ENCODE data around the gene FIBCD1. TPM values are rescaled to one million over a fixed set of nuclear protein-coding genes. Genes with fewer than 3 reads are reported as not detected.

Gene FIBCD1
- total and polyA plus RNA-seq, 8 donors: 0.64 to 11.4 (median 1.6) TPM

DNA sequence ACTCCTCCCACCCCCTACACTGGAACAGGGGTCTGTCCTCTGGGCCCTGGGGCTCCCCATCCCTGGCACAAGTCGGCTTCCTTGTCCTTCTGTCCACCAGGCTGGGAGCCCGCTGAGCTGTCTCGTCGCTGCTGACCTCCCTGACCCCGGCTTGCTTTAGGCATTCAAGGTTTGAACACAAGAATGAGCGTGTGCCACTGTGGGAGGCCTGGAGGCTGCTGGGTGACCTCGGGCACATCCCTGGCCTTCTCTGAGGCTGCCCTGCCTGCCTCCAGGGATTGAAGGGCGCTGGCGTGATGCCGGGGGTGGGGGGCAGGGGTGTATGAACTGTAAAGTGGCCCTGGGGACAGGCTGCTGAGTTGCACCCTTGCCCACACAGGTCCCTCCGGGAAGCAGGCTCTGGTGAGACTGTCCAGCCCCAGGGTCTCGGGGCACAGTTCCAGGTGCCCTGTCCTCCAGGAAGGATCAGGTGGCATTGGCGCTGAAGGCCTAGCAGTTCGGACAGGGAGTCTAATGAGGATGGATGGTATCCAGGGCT is 18.2 kb downstream of the FIBCD1 start:
- Histone ChIP-seq H3K36me3 (no peaks in the 10 kb centered on the region), H3K27ac (no peak overlapping the region), H3K4me3 (no peak overlapping the region), H3K9me3 (no peaks in the 10 kb centered on the region), H3K4me1 (no peaks in the 10 kb centered on the region), H3K27me3 (peaks cover 0 to 97% of the 10 kb centered on the region in 2 donors)
- DNase-seq: no peak
- ATAC-seq: no peak
- intact Hi-C loops (cut with DNase I): no loop called here
- no peak for TF ChIP-seq CTCF (IDR thresholded peaks at IDR 0.05)

- H3K27ac ChIP-seq: no peak overlapping the region
- DNase-seq: no peak
- no peak for ATAC-seq
- no peaks in the 10 kb centered on the region for H3K4me1 ChIP-seq
- no peak overlapping the region for H3K4me3 ChIP-seq
- no peak for TF ChIP-seq CTCF (IDR thresholded peaks at IDR 0.05)
- peaks cover 0 to 97% of the 10 kb centered on the region in 2 donors for H3K27me3 ChIP-seq
- no peaks in the 10 kb centered on the region for H3K36me3 ChIP-seq
- intact Hi-C loops (cut with DNase I): no loop called here
- no peaks in the 10 kb centered on the region for H3K9me3 ChIP-seq
Observed at GRCh38 chr9:130920233-130920632, 18.8 kb downstream of the FIBCD1 start.

- no peak overlapping the region for H3K27ac ChIP-seq
- no peak for TF ChIP-seq CTCF (IDR thresholded peaks at IDR 0.05)
- intact Hi-C loops (cut with DNase I): no loop called here
- H3K27me3 ChIP-seq: peaks cover 0 to 97% of the 10 kb centered on the region in 2 donors
- H3K4me3 ChIP-seq: no peak overlapping the region
- no peaks in the 10 kb centered on the region for H3K9me3 ChIP-seq
- no peaks in the 10 kb centered on the region for H3K36me3 ChIP-seq
- no peaks in the 10 kb centered on the region for H3K4me1 ChIP-seq
- no peak for DNase-seq
- no peak for ATAC-seq
Observed at GRCh38 chr9:130919559-130920145, 19.4 kb downstream of the FIBCD1 start.

- ATAC-seq: no peak
- Histone ChIP-seq H3K27me3 (peaks cover 0 to 97% of the 10 kb centered on the region in 2 donors), H3K27ac (no peak overlapping the region), H3K9me3 (no peaks in the 10 kb centered on the region), H3K36me3 (no peaks in the 10 kb centered on the region), H3K4me1 (no peaks in the 10 kb centered on the region), H3K4me3 (no peak overlapping the region)
- intact Hi-C loops (cut with DNase I): no loop called here
- DNase-seq: no peak
- no peak for TF ChIP-seq CTCF (IDR thresholded peaks at IDR 0.05)
Observed at GRCh38 chr9:130918826-130919558, 20.1 kb downstream of the FIBCD1 start.

DNA sequence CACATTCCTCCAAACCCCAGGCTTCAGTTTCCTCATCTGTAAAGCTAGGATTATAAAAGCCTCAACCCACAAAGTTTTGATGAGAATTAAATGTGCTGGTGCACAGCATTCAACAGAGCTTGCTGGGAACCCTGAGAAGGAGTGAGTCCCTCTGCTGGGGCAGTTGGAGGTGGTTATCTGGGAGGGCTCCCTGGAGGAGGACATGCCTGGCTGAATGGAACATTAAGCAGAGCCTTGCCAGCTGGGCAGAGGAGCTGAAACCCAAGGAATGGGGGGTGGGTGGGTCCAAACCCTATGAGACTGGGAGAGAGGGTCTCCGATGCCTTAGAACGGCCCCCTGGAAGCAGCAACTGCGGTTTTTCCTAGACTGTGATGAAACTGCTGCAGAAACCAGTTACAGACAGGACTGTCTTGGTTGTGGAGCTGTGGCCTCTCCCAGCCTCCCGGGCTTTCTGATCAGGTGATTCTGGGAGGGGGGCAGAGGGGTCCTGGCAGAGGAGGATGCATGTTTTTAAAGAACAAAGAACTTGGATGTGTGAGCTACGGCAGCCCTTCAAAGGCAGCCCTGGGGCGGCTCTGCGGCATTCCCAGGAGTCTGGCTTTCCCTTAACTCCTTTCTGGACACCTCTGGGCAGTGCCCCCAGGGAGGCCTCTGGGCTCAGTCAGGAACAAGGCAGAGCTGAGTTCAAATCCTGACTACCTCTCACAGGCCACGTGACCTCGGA is 20.8 kb downstream of the FIBCD1 start:
- no peak for ATAC-seq
- Histone ChIP-seq H3K4me3 (no peak overlapping the region), H3K9me3 (no peaks in the 10 kb centered on the region), H3K27me3 (peaks cover 0 to 97% of the 10 kb centered on the region in 2 donors), H3K27ac (no peak overlapping the region), H3K36me3 (no peaks in the 10 kb centered on the region), H3K4me1 (no peaks in the 10 kb centered on the region)
- TF ChIP-seq CTCF (IDR thresholded peaks at IDR 0.05): no peak
- intact Hi-C loops (cut with DNase I): no loop called here
- no peak for DNase-seq
